HL-60 (cell line): ENCODE data around the gene JPH3.

Experiments used
- DNase-seq, 2 experiments: peaks; one replicate each; pipeline ENCODE4 v3.0.0-alpha.2; 2010 to 2020; ENCODE audit warnings: low read depth in 1 of 2, low spot score in 1 of 2
- H3K27ac ChIP-seq: fragments of 250-450 bp; sonication (Bioruptor Pico); replicated peaks from 2 replicates; pipeline ENCODE4 v1.5.1; 2020; ENCODE audit warnings: mild to moderate bottlenecking, moderate library complexity
- H3K27me3 ChIP-seq: fragments of 250-450 bp; sonication (Bioruptor Pico); 2 replicates; pipeline ENCODE4 v1.5.1; 2021; ENCODE audit warnings: mild to moderate bottlenecking, moderate library complexity; ENCODE audit not compliant: insufficient read depth, poor library complexity, severe bottlenecking
- H3K4me3 ChIP-seq: replicated peaks from 2 replicates; pipeline ENCODE4 v1.5.1; 2011; ENCODE audit warnings: mild to moderate bottlenecking, control low read depth, low read length; ENCODE audit not compliant: insufficient read depth
- CTCF ChIP-seq: IDR thresholded peaks from one replicate; pipeline ENCODE4 v1.5.1; 2011; ENCODE audit warnings: low read length, control low read depth, inconsistent platforms; ENCODE audit not compliant: insufficient read depth
- GABPA ChIP-seq: IDR thresholded peaks from 2 replicates; pipeline ENCODE4 v1.6.1; 2012; ENCODE audit warnings: low read depth
- POLR2AphosphoS5 ChIP-seq: IDR thresholded peaks from 2 replicates; pipeline ENCODE4 v1.6.1; 2012; ENCODE audit warnings: low read depth
- REST ChIP-seq: IDR thresholded peaks from 2 replicates; pipeline ENCODE4 v1.6.1; 2012; ENCODE audit warnings: low read depth; ENCODE audit not compliant: insufficient replicate concordance
- SPI1 ChIP-seq: IDR thresholded peaks from 2 replicates; pipeline ENCODE4 v1.6.1; 2012; ENCODE audit warnings: low read depth, mild to moderate bottlenecking, borderline replicate concordance

The JPH3 gene

GRCh38 chr16:87691686-87692079, 89.4 kb downstream of the JPH3 start:
- peaks cover 1% of the 10 kb centered on the region for H3K27me3 ChIP-seq
- no peak overlapping the region for H3K4me3 ChIP-seq
- no peak overlapping the region for H3K27ac ChIP-seq
- DNase-seq = no peak
- TF ChIP-seq REST (no peak), SPI1 (no peak), POLR2AphosphoS5 (no peak), CTCF (no peak), GABPA (no peak)

- no peak overlapping the region for H3K27ac ChIP-seq
- no peak for TF ChIP-seq SPI1
- TF ChIP-seq CTCF = no peak
- TF ChIP-seq POLR2AphosphoS5 = no peak
- TF ChIP-seq GABPA = no peak
- no peak for TF ChIP-seq REST
- no peak for DNase-seq
- H3K4me3 ChIP-seq = no peak overlapping the region
- H3K27me3 ChIP-seq = no peaks in the 10 kb centered on the region
These were observed 89.9 kb downstream of the JPH3 start for GRCh38 chr16:87692176-87692575.

- no peak for TF ChIP-seq REST
- TF ChIP-seq GABPA = no peak
- TF ChIP-seq SPI1 = no peak
- TF ChIP-seq CTCF = no peak
- TF ChIP-seq POLR2AphosphoS5 = no peak
- H3K4me3 ChIP-seq = no peak overlapping the region
- no peaks in the 10 kb centered on the region for H3K27me3 ChIP-seq
- no peak for DNase-seq
- no peak overlapping the region for H3K27ac ChIP-seq
These were observed 90.4 kb downstream of the JPH3 start for GRCh38 chr16:87692756-87693155.
